Brain microvascular endothelial cell (primary cell): ENCODE results near the gene EYS.

ENCODE experiments used
- DNase-seq: peaks from one replicate; pipeline ENCODE4 v3.0.0-alpha.2; 2020
- H3K27ac ChIP-seq: fragments of 250-450 bp; sonication (Bioruptor Pico); 2 replicates; pipeline ENCODE4 v1.5.1; 2020; ENCODE audit warnings: mild to moderate bottlenecking, moderate library complexity
- H3K27me3 ChIP-seq: fragments of 250-450 bp; sonication (Bioruptor Pico); replicated peaks from 2 replicates; pipeline ENCODE4 v1.5.1; 2020; ENCODE audit warnings: mild to moderate bottlenecking
- H3K36me3 ChIP-seq: fragments of 250-450 bp; sonication (Bioruptor Pico); replicated peaks from 2 replicates; pipeline ENCODE4 v1.5.1; 2020; ENCODE audit warnings: mild to moderate bottlenecking
- H3K4me3 ChIP-seq: 2 replicates; pipeline ENCODE4 v1.5.1; 2011; ENCODE audit warnings: low read depth, mild to moderate bottlenecking, control low read depth, low read length, moderate library complexity
- CTCF ChIP-seq: IDR thresholded peaks from 2 replicates; pipeline ENCODE4 v1.5.1; 2011; ENCODE audit warnings: low read depth, mild to moderate bottlenecking, moderate library complexity, low read length, control low read depth, inconsistent platforms; ENCODE audit errors: missing control alignments
- in situ Hi-C: cut with HindIII; loops from 2 replicates; pipeline ENCODE4 v1.10.0; 2017; ENCODE audit warnings: low sequenced_read_pairs, low pct_ligation_motif_present

EYS gene

GRCh38 chr6:65692109-65692508 lies 14.9 kb downstream of the EYS start:
- DNase-seq: no peak
- in situ Hi-C loops: no loop called here
- Histone ChIP-seq H3K36me3 (no peaks in the 10 kb centered on the region), H3K27ac (no peak overlapping the region), H3K4me3 (no peak overlapping the region), H3K27me3 (no peaks in the 10 kb centered on the region)
- no peak for TF ChIP-seq CTCF

DNA sequence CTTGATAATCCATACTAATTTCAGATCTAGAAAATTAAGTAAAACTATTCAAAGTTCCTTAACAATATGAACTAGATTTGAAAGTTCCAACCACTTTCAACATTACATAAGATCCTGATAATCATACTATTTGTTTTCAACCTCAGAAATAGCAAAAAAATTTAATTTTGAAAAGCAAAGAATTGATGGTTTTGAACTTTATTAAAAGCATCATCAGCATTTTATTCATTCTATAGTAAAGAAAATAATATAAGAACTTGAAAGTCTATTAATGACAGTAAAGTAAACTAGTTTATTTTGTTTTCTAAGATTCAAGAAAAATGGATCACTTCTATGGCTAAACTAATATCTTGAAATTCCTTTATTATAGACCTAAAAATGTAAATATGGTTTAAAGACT lies 26.8 kb downstream of the EYS start:
- no peak for TF ChIP-seq CTCF
- Histone ChIP-seq H3K4me3 (no peak overlapping the region), H3K36me3 (no peaks in the 10 kb centered on the region), H3K27ac (no peak overlapping the region), H3K27me3 (no peaks in the 10 kb centered on the region)
- no peak for DNase-seq
- in situ Hi-C loops: no loop called here

DNA sequence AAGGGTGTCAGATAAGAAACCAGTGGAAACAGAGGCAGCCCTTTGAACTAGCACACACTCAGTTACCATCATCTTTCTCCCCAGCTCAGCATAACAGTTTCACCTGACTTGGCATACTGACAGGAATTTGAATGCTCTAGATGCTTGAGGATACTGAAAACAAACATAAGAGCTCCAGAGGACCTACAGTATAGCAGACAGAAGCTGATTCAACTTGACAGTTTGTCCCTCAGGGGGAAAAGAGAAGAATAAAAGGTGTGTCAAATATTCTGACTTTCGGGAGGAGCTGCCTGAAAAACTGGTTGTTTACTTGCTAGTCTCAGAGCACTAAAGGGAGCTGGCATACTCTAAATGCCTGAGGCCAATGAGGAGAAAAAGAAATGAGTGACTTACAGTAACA lies 35.1 kb downstream of the EYS start:
- in situ Hi-C loops: no loop called here
- H3K4me3 ChIP-seq: no peak overlapping the region
- TF ChIP-seq CTCF: no peak
- no peaks in the 10 kb centered on the region for H3K36me3 ChIP-seq
- no peaks in the 10 kb centered on the region for H3K27me3 ChIP-seq
- no peak for DNase-seq
- H3K27ac ChIP-seq: no peak overlapping the region

GRCh38 chr6:65667916-65668656 lies 38.9 kb downstream of the EYS start:
- TF ChIP-seq CTCF: no peak
- in situ Hi-C loops: no loop called here
- Histone ChIP-seq H3K4me3 (no peak overlapping the region), H3K27ac (no peak overlapping the region), H3K36me3 (no peaks in the 10 kb centered on the region), H3K27me3 (no peaks in the 10 kb centered on the region)
- no peak for DNase-seq

DNA sequence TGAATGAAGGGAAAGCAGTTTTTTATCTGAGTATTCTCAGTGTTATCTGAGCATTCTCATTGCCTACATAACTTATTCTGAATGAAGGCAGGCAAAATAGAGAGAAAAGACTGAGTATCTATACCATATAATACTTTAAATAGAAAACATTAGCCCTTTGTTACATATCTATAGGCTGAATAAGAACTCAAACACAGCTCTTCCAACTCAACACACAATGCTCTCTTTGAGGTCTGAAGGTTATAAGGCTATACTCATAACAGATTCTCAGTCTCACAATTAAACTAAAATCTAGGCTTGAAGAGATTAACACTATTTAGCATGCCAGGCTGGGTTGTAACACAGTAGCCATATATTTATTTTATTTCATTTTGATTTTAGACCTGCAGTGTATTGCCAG lies 56.9 kb downstream of the EYS start:
- Histone ChIP-seq H3K27ac (no peak overlapping the region), H3K27me3 (no peaks in the 10 kb centered on the region), H3K4me3 (no peak overlapping the region), H3K36me3 (no peaks in the 10 kb centered on the region)
- in situ Hi-C loops: no loop called here
- no peak for DNase-seq
- TF ChIP-seq CTCF: no peak

GRCh38 chr6:65649392-65649791 lies 57.6 kb downstream of the EYS start:
- Histone ChIP-seq H3K27me3 (no peaks in the 10 kb centered on the region), H3K27ac (no peak overlapping the region), H3K36me3 (no peaks in the 10 kb centered on the region), H3K4me3 (no peak overlapping the region)
- in situ Hi-C loops: no loop called here
- DNase-seq: no peak
- no peak for TF ChIP-seq CTCF
